ENCODE measurements around the gene OR4K5. TPM values are rescaled to one million over a fixed set of nuclear protein-coding genes. Genes with fewer than 3 reads are reported as not detected.

OR4K5 gene
- total and polyA plus RNA-seq, 10 donors = not detected

DNA sequence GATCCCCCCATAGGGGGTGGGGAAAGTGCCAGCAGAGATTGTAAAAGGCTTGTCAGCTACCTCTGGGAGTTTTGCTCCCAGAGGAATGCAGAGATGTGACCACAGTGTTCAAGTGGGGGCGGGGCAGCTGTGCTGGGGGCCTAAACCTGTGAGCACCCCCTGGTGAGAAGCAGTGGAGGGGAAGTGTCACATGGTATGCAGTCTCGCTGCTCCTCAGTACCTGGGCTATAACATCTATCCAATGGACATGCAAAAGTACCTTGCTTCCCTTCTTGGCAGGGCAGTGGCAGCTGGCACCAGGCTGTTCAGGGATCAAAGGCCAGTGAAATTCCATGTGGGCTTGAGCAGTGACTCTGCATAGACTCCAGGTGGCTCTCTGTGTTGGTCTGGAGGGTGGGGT lies 25.1 kb upstream of the OR4K5 start:
- H3K27me3 ChIP-seq (replicated peaks in 1 of 7) = no peaks in the 10 kb centered on the region
- no peaks in the 10 kb centered on the region for H3K4me1 ChIP-seq
- H3K4me3 ChIP-seq = no peak overlapping the region
- WGBS, 5 donors = 36 to 55% (median 49%) methylated on average over 2 of the region's 2 CpGs
- TF ChIP-seq, protein P1, sequence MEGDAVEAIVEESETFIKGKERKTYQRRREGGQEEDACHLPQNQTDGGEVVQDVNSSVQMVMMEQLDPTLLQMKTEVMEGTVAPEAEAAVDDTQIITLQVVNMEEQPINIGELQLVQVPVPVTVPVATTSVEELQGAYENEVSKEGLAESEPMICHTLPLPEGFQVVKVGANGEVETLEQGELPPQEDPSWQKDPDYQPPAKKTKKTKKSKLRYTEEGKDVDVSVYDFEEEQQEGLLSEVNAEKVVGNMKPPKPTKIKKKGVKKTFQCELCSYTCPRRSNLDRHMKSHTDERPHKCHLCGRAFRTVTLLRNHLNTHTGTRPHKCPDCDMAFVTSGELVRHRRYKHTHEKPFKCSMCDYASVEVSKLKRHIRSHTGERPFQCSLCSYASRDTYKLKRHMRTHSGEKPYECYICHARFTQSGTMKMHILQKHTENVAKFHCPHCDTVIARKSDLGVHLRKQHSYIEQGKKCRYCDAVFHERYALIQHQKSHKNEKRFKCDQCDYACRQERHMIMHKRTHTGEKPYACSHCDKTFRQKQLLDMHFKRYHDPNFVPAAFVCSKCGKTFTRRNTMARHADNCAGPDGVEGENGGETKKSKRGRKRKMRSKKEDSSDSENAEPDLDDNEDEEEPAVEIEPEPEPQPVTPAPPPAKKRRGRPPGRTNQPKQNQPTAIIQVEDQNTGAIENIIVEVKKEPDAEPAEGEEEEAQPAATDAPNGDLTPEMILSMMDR (IDR thresholded peaks at IDR 0.05 in 8 of 11, conservative IDR thresholded peaks at IDR 0.05 in 3 of 11) = no peak
- TF ChIP-seq POLR2AphosphoS5 (IDR thresholded peaks at IDR 0.05) (no peak), POLR2A (IDR thresholded peaks at IDR 0.05) (no peak)
- no peak overlapping the region for H3K27ac ChIP-seq
- intact Hi-C loops (cut with DNase I; ENCODE audit: low total_unique reads) = no loop called here
- peak; percentile 73 for DNase-seq
- H3K9me3 ChIP-seq = peaks cover 17 to 93% (median 83%) of the 10 kb centered on the region in 8 donors
- no peaks in the 10 kb centered on the region for H3K36me3 ChIP-seq

DNA sequence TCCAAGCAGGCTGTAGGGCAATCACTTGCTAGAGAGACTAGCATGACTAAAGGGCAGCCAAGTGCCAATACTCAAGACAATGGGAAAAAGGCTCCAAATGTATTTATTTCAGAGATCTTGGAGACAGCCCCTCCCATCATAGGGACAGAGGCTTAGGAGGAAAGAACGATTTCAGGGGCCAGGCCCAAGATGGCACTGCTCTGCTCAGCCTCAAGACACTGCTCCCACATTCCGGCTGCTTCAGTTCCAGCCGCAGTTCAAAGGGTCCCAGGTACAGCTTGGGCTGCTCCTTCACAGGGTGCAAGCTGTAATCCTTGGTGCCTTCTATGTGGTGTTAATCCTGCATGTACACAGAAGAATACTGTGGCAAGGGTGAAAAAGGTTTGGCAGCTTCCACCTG lies 19.4 kb upstream of the OR4K5 start:
- Histone ChIP-seq H3K4me3 (no peak overlapping the region), H3K9me3 (peaks cover 7 to 55% (median 37%) of the 10 kb centered on the region in 8 donors), H3K36me3 (no peaks in the 10 kb centered on the region), H3K27me3 (replicated peaks in 1 of 7) (no peaks in the 10 kb centered on the region), H3K4me1 (no peaks in the 10 kb centered on the region), H3K27ac (no peak overlapping the region)
- TF ChIP-seq, protein P1 (IDR thresholded peaks at IDR 0.05 in 8 of 11, conservative IDR thresholded peaks at IDR 0.05 in 3 of 11) = no peak
- TF ChIP-seq POLR2A (IDR thresholded peaks at IDR 0.05) (no peak), POLR2AphosphoS5 (IDR thresholded peaks at IDR 0.05) (no peak)
- DNase-seq = no peak
- WGBS, 5 donors = 44 to 76% (median 70%) methylated on average over 3 of the region's 3 CpGs
- intact Hi-C loops (cut with DNase I; ENCODE audit: low total_unique reads) = no loop called here

DNA sequence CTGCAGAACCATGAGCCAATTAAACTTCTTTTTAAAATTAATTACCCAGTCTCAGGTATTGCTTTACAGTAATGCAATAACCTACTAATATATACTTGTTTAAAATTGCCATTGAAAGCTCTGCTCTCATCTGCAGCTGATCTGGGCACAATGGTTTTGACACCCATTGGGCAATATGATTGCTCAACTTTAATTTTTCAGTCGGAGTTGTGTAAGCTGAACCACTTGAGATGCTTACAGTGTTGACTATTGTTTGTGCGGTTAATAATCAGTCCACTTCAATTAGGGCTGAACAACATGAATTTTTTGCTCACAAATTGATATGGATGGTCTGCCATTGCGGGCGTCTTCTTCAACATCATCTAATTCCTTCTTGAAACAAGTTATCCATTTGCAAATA lies 18.0 kb upstream of the OR4K5 start:
- intact Hi-C loops (cut with DNase I; ENCODE audit: low total_unique reads) = no loop called here
- DNase-seq = no peak
- TF ChIP-seq, protein P1 (IDR thresholded peaks at IDR 0.05 in 8 of 11, conservative IDR thresholded peaks at IDR 0.05 in 3 of 11) = no peak
- TF ChIP-seq POLR2A (IDR thresholded peaks at IDR 0.05) (no peak), POLR2AphosphoS5 (IDR thresholded peaks at IDR 0.05) (no peak)
- Histone ChIP-seq H3K9me3 (peaks cover 0 to 41% (median 23%) of the 10 kb centered on the region in 8 donors), H3K36me3 (no peaks in the 10 kb centered on the region), H3K27me3 (replicated peaks in 1 of 7) (no peaks in the 10 kb centered on the region), H3K4me1 (no peaks in the 10 kb centered on the region), H3K27ac (no peak overlapping the region), H3K4me3 (no peak overlapping the region)
- WGBS, 5 donors = 73 to 86% (median 81%) methylated on average over 4 of the region's 4 CpGs

DNA sequence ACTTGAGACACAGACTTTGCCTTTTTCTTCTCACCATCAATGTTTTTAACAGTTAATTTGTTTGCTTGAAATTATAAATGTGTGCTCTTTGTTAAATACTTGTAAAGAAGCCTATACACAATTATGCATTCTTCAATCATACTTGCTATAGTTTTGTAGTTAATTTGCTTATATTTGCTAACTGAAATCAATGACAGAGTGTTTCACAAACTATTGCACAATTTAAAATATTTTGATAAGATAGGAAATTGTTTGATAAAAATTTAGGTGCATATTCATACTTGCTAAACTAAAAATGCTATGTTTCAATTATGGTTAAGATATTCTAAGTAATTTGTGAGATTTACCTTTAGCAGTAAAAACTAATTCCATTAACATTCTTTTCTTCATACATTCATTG lies 13.7 kb upstream of the OR4K5 start:
- intact Hi-C loops (cut with DNase I; ENCODE audit: low total_unique reads) = no loop called here

More for the DNA sequence above, 13.7 kb upstream of the OR4K5 start:
- Histone ChIP-seq H3K4me1 (no peaks in the 10 kb centered on the region), H3K27ac (no peak overlapping the region), H3K27me3 (replicated peaks in 1 of 7) (no peaks in the 10 kb centered on the region), H3K4me3 (no peak overlapping the region), H3K9me3 (peaks cover 0 to 18% (median 3%) of the 10 kb centered on the region in 8 donors), H3K36me3 (no peaks in the 10 kb centered on the region)
- no peak for TF ChIP-seq POLR2AphosphoS5 (IDR thresholded peaks at IDR 0.05)
- TF ChIP-seq POLR2A (IDR thresholded peaks at IDR 0.05) = no peak
- TF ChIP-seq, protein P1 (IDR thresholded peaks at IDR 0.05 in 8 of 11, conservative IDR thresholded peaks at IDR 0.05 in 3 of 11) = no peak
- DNase-seq = no peak

Measured in spleen (tissue), 11 donors.